Measurements from ENCODE around the gene NFAT5. TPM values are rescaled to one million over a fixed set of nuclear protein-coding genes. Genes with fewer than 3 reads are reported as not detected.

NFAT5 gene
- total and polyA plus RNA-seq, 2 donors (not counting 3 experiments of a cell fraction or from before 2014, with no cell fraction given): 17.2 to 49.5 TPM

- Histone ChIP-seq H3K9me3 (replicated peaks; ENCODE audit: control insufficient read depth, insufficient read depth, low read length) (no peaks in the 10 kb centered on the region), H3K4me3 (replicated peaks in 1 of 3; ENCODE audit: insufficient read depth in 1 of 3, low read depth in 1 of 3, low read length in 3 of 3) (no peak overlapping the region), H4K20me1 (replicated peaks; ENCODE audit: control insufficient read depth, extremely low read depth, insufficient read depth, low read length) (no peaks in the 10 kb centered on the region), H3K79me2 (ENCODE audit: control insufficient read depth, insufficient read depth, low read length) (peaks cover 15% of the 10 kb centered on the region), H3K27ac (ENCODE audit: insufficient read depth, low read depth, low read length) (no peak overlapping the region), H3K4me1 (ENCODE audit: control insufficient read depth, extremely low read depth, insufficient read depth, low read length) (peaks cover 7% of the 10 kb centered on the region), H3K9me1 (replicated peaks; ENCODE audit: control insufficient read depth, extremely low read depth, insufficient read depth, low read length) (no peaks in the 10 kb centered on the region), H3K9ac (replicated peaks; ENCODE audit: extremely low read depth, insufficient read depth, low read length) (no peak overlapping the region), H3K36me3 (ENCODE audit: control insufficient read depth in 2 of 2, extremely low read depth in 1 of 2, insufficient read depth in 2 of 2, low read length in 2 of 2) (peaks cover 27 to 36% of the 10 kb centered on the region in 2 experiments), H3K4me2 (ENCODE audit: insufficient read depth, low read length) (no peak overlapping the region), H3K27me3 (ENCODE audit: control insufficient read depth in 2 of 2, insufficient read depth in 2 of 2, low read length in 2 of 2) (no peaks in the 10 kb centered on the region), H2AFZ (ENCODE audit: low read depth, low read length) (no peak overlapping the region)
- dilution Hi-C loops (cut with MboI; ENCODE audit: extremely low pct_ligation_motif_present, low sequenced_read_pairs) (no loop called here), intact Hi-C loops (cut with micrococcal nuclease) (no loop called here)
- no peak for TF ChIP-seq POLR2A (IDR thresholded peaks at IDR 0.05; ENCODE audit: low read depth, low read length)
- TF ChIP-seq MAX (IDR thresholded peaks at IDR 0.05; ENCODE audit: insufficient read depth, insufficient read length): no peak
- TF ChIP-seq JUN (IDR thresholded peaks at IDR 0.05; ENCODE audit: borderline replicate concordance, insufficient read depth, insufficient read length, low read depth): no peak
- no peak for TF ChIP-seq MYC (IDR thresholded peaks at IDR 0.05; ENCODE audit: low read depth, low read length)
- TF ChIP-seq FOS (IDR thresholded peaks at IDR 0.05; ENCODE audit: borderline replicate concordance, insufficient read depth, low read length): no peak
- no peak for TF ChIP-seq CTCF (IDR thresholded peaks at IDR 0.05; ENCODE audit: extremely low read depth in 1 of 2, insufficient read depth in 1 of 2, low read depth in 1 of 2, low read length in 2 of 2)
- TF ChIP-seq EZH2 (IDR thresholded peaks at IDR 0.05; ENCODE audit: borderline replicate concordance, low read depth, low read length, severe bottlenecking): no peak
- no peak for TF ChIP-seq POLR2AphosphoS5 (IDR thresholded peaks at IDR 0.05; ENCODE audit: insufficient read depth, low read depth, low read length)
- no peak for TF ChIP-seq GATA2 (IDR thresholded peaks at IDR 0.05; ENCODE audit: insufficient read depth, insufficient read length, low read depth, low read length)
- POLR2A ChIA-PET: no interaction called here
- FAIRE-seq (no peak), DNase-seq (ENCODE audit: low read depth, low spot score) (no peak)
- CTCF ChIA-PET: interaction anchor here (1.0 to 1.4 kb wide), 2 partner anchors 8 to 350 kb away, joined by 3 to 8 read pairs; partner anchors contain the start of gene NOB1
- no TSS peak for BruUV-seq (replicated peaks)
Measured at GRCh38 chr16:69745959-69746358, 180.2 kb downstream of the NFAT5 start.

Data from endothelial cell of umbilical vein (primary cell).